Stimulated activated CD4-positive, alpha-beta T cell treated with anti-CD3 and anti-CD28 coated beads, Interleukin-2, amount 100 ng/mL, for 24 hours (primary cell): ENCODE results near the gene SRPK1.
"Not testable (repeated sequence)": the region's sequence is repeated elsewhere in the genome, so short reads cannot be mapped to it uniquely, and the experiment has no call there.

Source experiments
- DNase-seq, 2 donors: peaks; one replicate each; pipeline ENCODE4 v3.0.0-alpha.2; 2020

Gene SRPK1

GRCh38 chr6:35929601-35930000, 8.7 kb upstream of the SRPK1 start:
- no peak for DNase-seq

- no peak for DNase-seq
Measured at GRCh38 chr6:35926509-35927215, 5.8 kb upstream of the SRPK1 start.

GRCh38 chr6:35925961-35926360, 5.1 kb upstream of the SRPK1 start:
- DNase-seq: no peak

GRCh38 chr6:35924146-35924545, 3.2 kb upstream of the SRPK1 start:
- no peak for DNase-seq

- DNase-seq: no peak
Measured at GRCh38 chr6:35922139-35922554, 1.2 kb upstream of the SRPK1 start.

- DNase-seq: peak; percentile 59 to 62
Measured at GRCh38 chr6:35919827-35920751, 809 bp downstream of the SRPK1 start.

GRCh38 chr6:35919085-35919826, 1.6 kb downstream of the SRPK1 start:
- DNase-seq: no peak

- not testable (repeated sequence) for DNase-seq
Measured at GRCh38 chr6:35916893-35917292, 4.0 kb downstream of the SRPK1 start.

- DNase-seq: no peak
Measured at GRCh38 chr6:35916056-35916455, 4.8 kb downstream of the SRPK1 start.

- DNase-seq: no peak
Measured at GRCh38 chr6:35914536-35914935, 6.4 kb downstream of the SRPK1 start.

GRCh38 chr6:35911871-35912653, 8.8 kb downstream of the SRPK1 start:
- no peak for DNase-seq

GRCh38 chr6:35909571-35909970, 11.3 kb downstream of the SRPK1 start:
- DNase-seq: not testable (repeated sequence)

GRCh38 chr6:35908753-35909401, 12.0 kb downstream of the SRPK1 start:
- DNase-seq: not testable (repeated sequence)

GRCh38 chr6:35907750-35908149, 13.1 kb downstream of the SRPK1 start:
- DNase-seq: no peak

- DNase-seq: no peak
Measured at GRCh38 chr6:35906499-35906846, 14.4 kb downstream of the SRPK1 start.

GRCh38 chr6:35905841-35906498, 14.9 kb downstream of the SRPK1 start:
- no peak for DNase-seq

GRCh38 chr6:35905141-35905785, 15.6 kb downstream of the SRPK1 start:
- no peak for DNase-seq

GRCh38 chr6:35903679-35904078, 17.2 kb downstream of the SRPK1 start:
- DNase-seq: no peak

- no peak for DNase-seq
Measured at GRCh38 chr6:35900448-35900847, 20.4 kb downstream of the SRPK1 start.

GRCh38 chr6:35898003-35898402, 22.9 kb downstream of the SRPK1 start:
- DNase-seq: no peak

- no peak for DNase-seq
Measured at GRCh38 chr6:35897486-35897885, 23.4 kb downstream of the SRPK1 start.
